ENCODE data around the gene ZNF664. TPM values are rescaled to one million over a fixed set of nuclear protein-coding genes. Genes with fewer than 3 reads are reported as not detected.

The ZNF664 gene
- total RNA-seq, 1 donor from 2014 or later: 67.6 TPM

- H3K27ac Mint-ChIP-seq (ENCODE audit: unreplicated experiment): no peak overlapping the region
Measured at GRCh38 chr12:123943816-123944215, 29.2 kb upstream of the ZNF664 start.

DNA sequence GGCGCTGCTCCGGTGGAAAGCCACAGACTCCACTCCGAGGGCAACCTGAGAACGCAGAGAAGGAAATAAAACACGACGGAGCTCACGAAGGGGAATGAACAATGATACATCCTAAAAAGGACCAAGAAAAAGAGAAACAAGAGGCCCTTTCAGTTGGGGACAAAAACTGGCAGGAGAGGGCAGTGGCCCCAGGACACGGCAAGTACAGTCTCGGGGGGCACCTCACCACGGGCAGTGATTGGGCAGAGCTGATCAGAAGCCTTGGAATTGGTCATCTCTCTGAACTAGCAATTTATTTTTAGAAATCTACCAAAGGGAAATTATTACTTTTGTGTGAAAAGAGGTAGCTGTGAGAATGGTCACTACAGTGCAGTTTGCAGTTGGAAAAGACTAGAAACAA is 28.3 kb upstream of the ZNF664 start:
- H3K36me3 ChIP-seq (ENCODE audit: insufficient read depth, low read length): no peaks in the 10 kb centered on the region
- H2AFZ ChIP-seq (ENCODE audit: low read depth, low read length): no peak overlapping the region
- H3K4me2 ChIP-seq (ENCODE audit: low read length): no peak overlapping the region
- H3K27me3 ChIP-seq (ENCODE audit: insufficient read depth, low read length): no peaks in the 10 kb centered on the region
- H3K79me2 ChIP-seq (ENCODE audit: insufficient read depth, low read length): peaks cover 7% of the 10 kb centered on the region
- DNase-seq (ENCODE audit: low read depth) (no peak), FAIRE-seq (no peak)
- no peak overlapping the region for H3K27ac ChIP-seq (ENCODE audit: low read depth, low read length)
- peaks cover 44% of the 10 kb centered on the region for H3K36me3 Mint-ChIP-seq (ENCODE audit: low read depth, unreplicated experiment)
- no peak overlapping the region for H3K9ac ChIP-seq (ENCODE audit: low read length)
- peaks cover 42% of the 10 kb centered on the region for H4K20me1 ChIP-seq (ENCODE audit: insufficient read depth, low read length)
- no peak overlapping the region for H3K4me3 Mint-ChIP-seq (ENCODE audit: unreplicated experiment)
- TF ChIP-seq EZH2 (IDR thresholded peaks at IDR 0.05; ENCODE audit: insufficient read depth, low read length): no peak
- TF ChIP-seq, protein P1, sequence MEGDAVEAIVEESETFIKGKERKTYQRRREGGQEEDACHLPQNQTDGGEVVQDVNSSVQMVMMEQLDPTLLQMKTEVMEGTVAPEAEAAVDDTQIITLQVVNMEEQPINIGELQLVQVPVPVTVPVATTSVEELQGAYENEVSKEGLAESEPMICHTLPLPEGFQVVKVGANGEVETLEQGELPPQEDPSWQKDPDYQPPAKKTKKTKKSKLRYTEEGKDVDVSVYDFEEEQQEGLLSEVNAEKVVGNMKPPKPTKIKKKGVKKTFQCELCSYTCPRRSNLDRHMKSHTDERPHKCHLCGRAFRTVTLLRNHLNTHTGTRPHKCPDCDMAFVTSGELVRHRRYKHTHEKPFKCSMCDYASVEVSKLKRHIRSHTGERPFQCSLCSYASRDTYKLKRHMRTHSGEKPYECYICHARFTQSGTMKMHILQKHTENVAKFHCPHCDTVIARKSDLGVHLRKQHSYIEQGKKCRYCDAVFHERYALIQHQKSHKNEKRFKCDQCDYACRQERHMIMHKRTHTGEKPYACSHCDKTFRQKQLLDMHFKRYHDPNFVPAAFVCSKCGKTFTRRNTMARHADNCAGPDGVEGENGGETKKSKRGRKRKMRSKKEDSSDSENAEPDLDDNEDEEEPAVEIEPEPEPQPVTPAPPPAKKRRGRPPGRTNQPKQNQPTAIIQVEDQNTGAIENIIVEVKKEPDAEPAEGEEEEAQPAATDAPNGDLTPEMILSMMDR (IDR thresholded peaks at IDR 0.05; ENCODE audit: insufficient read depth, low read depth, low read length): no peak
- peaks cover 7% of the 10 kb centered on the region for H3K9me3 ChIP-seq (ENCODE audit: insufficient read depth, low read depth, low read length)
- peaks cover 13% of the 10 kb centered on the region for H3K9me3 Mint-ChIP-seq (ENCODE audit: unreplicated experiment)
- no peaks in the 10 kb centered on the region for H3K27me3 Mint-ChIP-seq (ENCODE audit: low read depth, unreplicated experiment)
- H3K4me1 Mint-ChIP-seq (ENCODE audit: low read depth, unreplicated experiment): peaks cover 2% of the 10 kb centered on the region
- no peak overlapping the region for H3K27ac Mint-ChIP-seq (ENCODE audit: unreplicated experiment)
- H3K4me3 ChIP-seq (ENCODE audit: insufficient read depth, low read depth, low read length): no peak overlapping the region
- peaks cover 26% of the 10 kb centered on the region for H3K4me1 ChIP-seq (ENCODE audit: insufficient read depth, low read length)

More at GRCh38 chr12:123943816-123944215, 29.2 kb upstream of the ZNF664 start:
- TF ChIP-seq, protein P1 (IDR thresholded peaks at IDR 0.05; ENCODE audit: insufficient read depth, low read depth, low read length): no peak
- no peak for TF ChIP-seq EZH2 (IDR thresholded peaks at IDR 0.05; ENCODE audit: insufficient read depth, low read length)
- Histone ChIP-seq H3K4me2 (ENCODE audit: low read length) (no peak overlapping the region), H3K36me3 (ENCODE audit: insufficient read depth, low read length) (no peaks in the 10 kb centered on the region), H3K27ac (ENCODE audit: low read depth, low read length) (no peak overlapping the region), H3K27me3 (ENCODE audit: insufficient read depth, low read length) (no peaks in the 10 kb centered on the region), H4K20me1 (ENCODE audit: insufficient read depth, low read length) (peaks cover 35% of the 10 kb centered on the region), H3K79me2 (ENCODE audit: insufficient read depth, low read length) (peaks cover 7% of the 10 kb centered on the region), H3K9me3 (ENCODE audit: insufficient read depth, low read depth, low read length) (peaks cover 7% of the 10 kb centered on the region), H3K4me3 (ENCODE audit: insufficient read depth, low read depth, low read length) (no peak overlapping the region), H2AFZ (ENCODE audit: low read depth, low read length) (no peak overlapping the region), H3K4me1 (ENCODE audit: insufficient read depth, low read length) (peaks cover 26% of the 10 kb centered on the region), H3K9ac (ENCODE audit: low read length) (no peak overlapping the region)
- H3K4me1 Mint-ChIP-seq (ENCODE audit: low read depth, unreplicated experiment): peaks cover 3% of the 10 kb centered on the region
- DNase-seq (ENCODE audit: low read depth) (no peak), FAIRE-seq (no peak)
- peaks cover 13% of the 10 kb centered on the region for H3K9me3 Mint-ChIP-seq (ENCODE audit: unreplicated experiment)
- H3K36me3 Mint-ChIP-seq (ENCODE audit: low read depth, unreplicated experiment): peaks cover 46% of the 10 kb centered on the region
- no peak overlapping the region for H3K4me3 Mint-ChIP-seq (ENCODE audit: unreplicated experiment)
- no peaks in the 10 kb centered on the region for H3K27me3 Mint-ChIP-seq (ENCODE audit: low read depth, unreplicated experiment)

- H3K36me3 ChIP-seq (ENCODE audit: insufficient read depth, low read length): no peaks in the 10 kb centered on the region
- Mint-ChIP-seq H3K27me3 (ENCODE audit: low read depth, unreplicated experiment) (no peaks in the 10 kb centered on the region), H3K4me1 (ENCODE audit: low read depth, unreplicated experiment) (peaks cover 2% of the 10 kb centered on the region), H3K4me3 (ENCODE audit: unreplicated experiment) (no peak overlapping the region), H3K9me3 (ENCODE audit: unreplicated experiment) (peaks cover 13% of the 10 kb centered on the region), H3K27ac (ENCODE audit: unreplicated experiment) (no peak overlapping the region), H3K36me3 (ENCODE audit: low read depth, unreplicated experiment) (peaks cover 41% of the 10 kb centered on the region)
- peaks cover 7% of the 10 kb centered on the region for H3K79me2 ChIP-seq (ENCODE audit: insufficient read depth, low read length)
- H3K4me3 ChIP-seq (ENCODE audit: insufficient read depth, low read depth, low read length): no peak overlapping the region
- H3K4me2 ChIP-seq (ENCODE audit: low read length): no peak overlapping the region
- H3K27ac ChIP-seq (ENCODE audit: low read depth, low read length): no peak overlapping the region
- H4K20me1 ChIP-seq (ENCODE audit: insufficient read depth, low read length): peaks cover 49% of the 10 kb centered on the region
- TF ChIP-seq, protein P1 (IDR thresholded peaks at IDR 0.05; ENCODE audit: insufficient read depth, low read depth, low read length): no peak
- no peak for TF ChIP-seq EZH2 (IDR thresholded peaks at IDR 0.05; ENCODE audit: insufficient read depth, low read length)
- FAIRE-seq (no peak), DNase-seq (ENCODE audit: low read depth) (no peak)
- no peaks in the 10 kb centered on the region for H3K27me3 ChIP-seq (ENCODE audit: insufficient read depth, low read length)
- H3K4me1 ChIP-seq (ENCODE audit: insufficient read depth, low read length): peaks cover 26% of the 10 kb centered on the region
- no peak overlapping the region for H2AFZ ChIP-seq (ENCODE audit: low read depth, low read length)
- no peak overlapping the region for H3K9ac ChIP-seq (ENCODE audit: low read length)
- H3K9me3 ChIP-seq (ENCODE audit: insufficient read depth, low read depth, low read length): peaks cover 7% of the 10 kb centered on the region
Measured at GRCh38 chr12:123945287-123946151, 27.5 kb upstream of the ZNF664 start.

All from astrocyte (in vitro differentiated cells and primary cell).